GM19351 (cell line): ENCODE measurements around the gene KBTBD12.

Source experiments
- ATAC-seq: cut with Tn5 transposase; IDR thresholded peaks from one replicate; pipeline ENCODE4 v1.9.1; 2021; ENCODE audit warnings: mild to moderate bottlenecking, moderate library complexity; ENCODE audit not compliant: unreplicated experiment

Gene KBTBD12

DNA sequence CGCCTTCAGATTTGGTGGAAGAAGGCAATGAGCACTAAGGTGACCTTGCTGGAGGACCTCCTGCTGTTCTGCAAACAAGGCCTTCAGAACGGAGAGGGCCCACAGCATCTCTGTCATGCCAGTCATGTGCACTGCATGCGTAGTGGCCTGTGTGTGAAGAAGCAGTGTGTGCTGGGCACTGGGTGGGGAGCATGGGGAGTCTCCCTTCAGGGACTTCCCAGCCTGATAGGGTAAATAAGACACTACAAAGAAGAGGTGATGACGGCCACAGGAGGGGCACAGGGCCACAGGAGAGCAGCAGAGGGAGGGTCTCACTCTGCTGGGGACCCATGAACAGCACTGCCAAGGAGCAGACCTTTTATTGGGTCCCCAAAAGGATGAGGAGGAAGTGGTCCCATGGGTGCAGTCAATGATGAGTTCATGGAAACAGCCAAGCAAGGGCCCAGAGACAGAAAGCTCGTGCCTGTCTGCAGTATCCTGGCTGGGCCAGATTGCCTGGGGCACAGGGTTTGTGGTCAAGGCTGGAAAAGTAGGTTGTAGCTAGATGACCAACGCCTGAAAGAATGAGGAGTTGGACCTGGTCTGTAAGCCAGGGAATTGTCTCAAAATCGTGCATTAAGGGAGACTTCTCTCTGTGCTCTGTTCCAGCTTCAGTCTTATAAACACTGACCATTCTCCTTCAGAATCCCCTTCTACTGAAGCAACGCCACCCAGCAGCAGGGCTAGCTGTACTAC lies 69.4 kb downstream of the KBTBD12 start:
- no peak for ATAC-seq

DNA sequence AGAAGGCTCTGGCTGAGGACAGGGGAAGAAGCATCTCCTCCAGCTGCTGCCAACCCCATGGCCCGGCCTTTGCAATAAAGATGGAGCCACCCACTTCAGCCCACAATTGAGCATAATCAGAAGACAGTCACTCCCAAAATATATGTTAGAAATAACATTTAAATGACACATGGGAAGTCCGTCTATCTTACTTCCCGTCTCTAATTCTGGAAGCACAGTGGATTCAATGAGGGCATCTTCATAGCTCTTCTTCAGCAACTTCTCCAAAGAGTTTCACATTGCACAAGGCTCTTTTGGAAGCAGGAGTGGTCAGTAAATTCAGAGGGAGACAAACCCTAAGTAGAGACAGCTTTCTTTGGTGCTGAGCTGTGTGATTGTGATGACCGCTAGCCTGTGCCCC lies 70.2 kb downstream of the KBTBD12 start:
- no peak for ATAC-seq

DNA sequence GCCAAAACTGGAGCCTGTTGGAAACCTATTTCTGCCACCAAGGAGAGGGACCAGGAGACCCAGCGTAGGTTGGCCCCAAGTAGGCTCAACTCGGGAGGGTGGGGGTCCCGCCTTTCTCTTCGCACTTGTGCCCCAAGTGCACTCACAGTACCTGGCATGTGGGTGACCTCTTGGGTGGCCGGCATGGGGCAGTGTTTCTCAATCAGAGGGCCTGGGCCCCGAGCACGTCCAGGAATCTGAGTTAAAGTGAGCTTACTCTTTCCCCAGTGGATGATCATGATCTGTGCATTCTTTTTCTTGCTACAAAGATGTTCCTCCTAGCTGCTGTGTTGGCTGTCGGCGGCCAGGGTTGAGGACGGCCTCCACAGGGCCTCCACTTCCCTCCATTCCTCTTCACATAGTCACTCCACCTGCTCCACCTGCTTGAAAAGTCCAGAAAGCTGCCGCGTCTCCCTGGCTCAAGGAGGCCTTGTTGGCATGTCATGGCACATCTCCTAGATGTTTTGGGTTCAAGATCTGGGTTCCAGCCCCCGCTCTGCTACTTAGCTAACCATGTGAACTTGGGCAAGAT lies 70.7 kb downstream of the KBTBD12 start:
- no peak for ATAC-seq

DNA sequence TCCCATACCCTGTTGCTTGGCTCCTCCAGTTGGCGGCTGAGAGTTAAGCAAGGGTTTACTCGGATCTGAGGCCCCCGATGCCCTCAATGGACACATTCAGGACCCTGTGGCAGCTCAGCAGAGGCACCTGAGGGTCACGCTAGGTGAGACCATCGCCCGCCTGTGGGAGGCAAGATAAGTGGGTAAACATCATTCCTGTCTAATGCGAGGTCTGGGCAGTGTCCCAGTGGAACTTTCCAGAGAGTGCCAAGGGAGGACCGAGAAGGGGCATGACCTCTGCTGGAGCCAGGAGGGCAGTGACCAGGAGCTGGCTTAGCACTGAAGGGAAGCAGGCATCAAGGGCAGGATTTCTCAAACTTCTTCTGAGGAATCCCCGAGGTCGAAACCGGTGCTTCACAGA lies 71.8 kb downstream of the KBTBD12 start:
- no peak for ATAC-seq

DNA sequence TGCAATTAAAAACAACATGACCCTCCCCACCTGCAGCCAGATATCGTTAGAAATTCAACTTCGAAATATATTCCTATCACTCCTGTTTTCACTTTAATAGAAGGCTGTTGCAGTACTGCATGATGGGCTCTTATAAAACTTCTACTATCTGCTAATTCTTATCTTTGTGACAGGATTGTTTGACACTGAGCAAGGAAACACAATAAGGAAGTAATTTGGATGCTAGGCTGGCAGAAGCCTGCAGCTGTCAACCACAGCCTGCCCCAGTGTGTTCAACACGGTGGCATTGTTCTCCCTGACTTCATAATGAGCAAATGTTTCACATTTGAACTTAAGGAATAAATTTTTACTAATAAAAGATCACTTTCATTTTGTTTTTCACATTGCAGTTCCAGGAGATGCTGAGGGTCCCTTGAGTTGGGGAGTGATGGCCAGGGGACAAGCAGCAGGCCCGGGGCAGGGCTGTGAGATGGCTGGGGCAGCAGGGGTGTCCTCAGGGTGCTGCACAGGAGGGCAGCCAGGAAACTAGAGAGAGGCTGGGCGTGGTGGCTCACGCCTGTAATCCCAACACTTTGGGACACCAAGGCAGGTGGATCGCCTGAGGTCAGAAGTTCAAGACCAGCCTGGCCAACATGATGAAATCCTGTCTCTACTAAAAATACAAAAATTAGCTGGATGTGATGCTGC lies 72.4 kb downstream of the KBTBD12 start:
- ATAC-seq: no peak

DNA sequence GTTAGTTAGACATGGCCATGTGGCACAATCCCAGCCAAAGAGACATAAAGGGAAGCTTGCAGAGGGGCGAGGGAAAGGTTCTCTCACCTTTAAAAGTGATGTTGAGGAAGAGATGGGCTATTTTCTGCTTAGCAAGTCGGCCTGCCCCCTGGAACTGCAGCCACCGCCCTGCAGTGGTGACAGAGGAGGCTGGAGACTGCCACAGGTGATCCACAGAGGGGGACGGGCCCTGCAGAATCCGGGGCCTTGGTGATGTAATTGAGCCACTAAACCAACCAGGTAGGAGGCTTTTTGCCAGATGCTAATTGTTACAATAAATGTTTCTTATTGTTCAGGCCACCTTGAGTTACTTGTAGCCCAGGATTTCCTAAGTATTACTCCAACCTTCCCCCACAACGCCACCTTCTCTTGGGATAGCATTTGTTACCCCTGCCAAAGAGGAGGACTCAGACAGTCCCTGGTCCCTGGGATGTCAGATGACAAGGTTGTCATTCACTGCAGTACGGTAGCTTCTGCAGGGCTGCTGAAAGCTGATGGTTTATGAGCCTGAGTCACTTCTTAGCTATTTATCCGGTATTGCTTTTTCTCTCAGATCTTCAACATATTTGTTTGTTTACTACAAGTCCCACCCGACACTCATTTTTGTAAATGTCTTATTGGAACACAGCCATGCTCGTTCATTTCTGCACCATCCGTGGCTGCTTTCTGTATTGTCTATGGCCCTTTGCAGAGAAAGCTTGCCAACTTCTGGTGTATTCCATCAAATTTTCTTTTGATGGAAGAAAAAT lies 73.9 kb downstream of the KBTBD12 start:
- no peak for ATAC-seq

DNA sequence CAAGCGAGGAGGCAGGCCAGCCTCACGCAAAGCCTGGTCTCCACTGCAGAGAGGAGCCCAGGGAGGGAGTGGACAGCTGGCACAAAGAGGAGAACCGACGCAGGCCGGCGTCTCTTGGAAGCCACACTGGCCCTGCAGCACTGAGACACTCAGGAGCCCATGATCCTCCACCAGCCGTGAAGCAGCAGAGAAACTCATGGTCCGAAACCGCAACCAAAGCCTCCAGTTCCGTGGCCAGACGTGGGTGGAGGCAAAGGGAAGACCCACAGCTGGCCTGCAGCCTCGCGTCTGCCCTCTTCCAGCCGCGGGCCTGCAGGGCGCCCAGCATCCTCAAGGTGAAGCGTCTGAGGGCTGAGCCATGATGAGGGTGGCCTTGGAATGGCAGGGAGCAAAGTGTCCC lies 75.0 kb downstream of the KBTBD12 start:
- no peak for ATAC-seq

DNA sequence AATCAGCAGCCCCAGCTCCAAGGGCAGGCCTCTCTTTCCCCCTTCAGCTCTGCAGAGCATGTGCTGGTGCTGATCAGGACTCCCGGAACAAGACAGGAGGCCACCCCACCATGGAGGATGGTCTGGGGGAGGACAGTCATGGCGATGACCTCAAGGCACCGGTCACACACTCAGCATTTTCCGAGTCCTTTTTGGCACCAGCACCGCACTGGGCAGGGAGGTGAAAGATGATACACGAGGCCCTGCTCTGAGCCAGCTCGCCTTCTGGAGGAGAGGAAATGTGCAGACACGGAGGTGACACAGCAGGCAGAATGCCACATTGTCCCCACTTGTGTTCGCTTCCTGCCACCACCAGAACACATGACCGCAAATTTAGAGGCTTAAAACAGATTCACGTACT lies 75.4 kb downstream of the KBTBD12 start:
- ATAC-seq: no peak

DNA sequence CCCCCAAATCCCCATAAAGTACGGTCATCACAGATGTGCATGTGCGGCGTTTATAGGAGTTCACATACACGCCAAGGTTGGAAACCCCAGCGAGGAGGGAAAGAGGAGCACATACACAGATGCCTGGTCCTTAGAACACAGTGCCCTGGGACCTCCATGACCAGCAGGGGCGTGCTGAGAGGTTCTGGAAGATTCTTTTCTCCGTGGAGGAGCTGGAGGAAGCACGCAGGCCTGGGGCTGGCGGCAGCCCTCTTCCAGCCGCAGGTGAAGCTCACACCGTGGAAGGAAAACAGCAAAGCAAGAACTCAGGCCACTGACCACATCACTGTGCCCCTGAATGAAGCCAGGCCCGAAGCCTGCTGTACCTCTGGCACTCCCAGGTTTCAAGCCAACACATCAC lies 76.2 kb downstream of the KBTBD12 start:
- no peak for ATAC-seq

DNA sequence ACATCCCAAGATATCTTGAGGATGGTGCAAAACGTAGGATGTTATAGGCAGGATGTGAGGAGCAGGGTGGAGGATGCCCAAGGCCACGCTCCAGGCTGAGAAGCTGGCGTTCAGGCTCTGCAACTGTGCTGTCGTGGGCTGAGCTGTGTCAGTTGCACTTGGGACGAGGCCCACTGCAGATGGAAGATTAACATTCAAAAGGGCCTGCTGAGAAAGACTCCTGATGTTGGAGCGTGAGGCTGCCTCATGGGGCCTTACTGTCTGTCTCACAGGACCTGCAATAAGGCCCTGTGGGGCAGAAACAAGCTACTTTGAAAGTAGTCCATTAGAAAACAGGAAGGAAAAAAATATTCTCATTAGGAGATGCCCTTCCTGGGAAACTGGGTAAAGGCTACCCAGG lies 76.6 kb downstream of the KBTBD12 start:
- ATAC-seq: no peak

DNA sequence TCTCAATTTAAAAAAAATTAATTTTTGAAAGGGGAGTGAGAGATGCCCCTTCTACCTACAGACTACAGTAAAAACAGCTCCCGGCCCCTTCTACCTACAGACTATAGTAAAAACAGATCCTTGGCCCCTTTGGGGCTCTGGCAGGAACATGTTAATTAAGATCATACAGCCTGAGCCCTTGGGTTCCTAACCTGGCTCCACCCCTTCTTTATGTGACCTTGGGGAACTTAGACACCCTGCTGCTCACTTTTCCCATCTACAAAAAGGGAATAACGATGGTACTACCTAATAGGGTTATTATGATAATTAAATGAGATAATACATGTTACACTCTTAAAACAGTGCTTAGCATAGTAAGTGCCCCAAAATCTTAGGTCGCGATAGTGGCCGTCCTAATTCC lies 77.1 kb downstream of the KBTBD12 start:
- ATAC-seq: no peak

DNA sequence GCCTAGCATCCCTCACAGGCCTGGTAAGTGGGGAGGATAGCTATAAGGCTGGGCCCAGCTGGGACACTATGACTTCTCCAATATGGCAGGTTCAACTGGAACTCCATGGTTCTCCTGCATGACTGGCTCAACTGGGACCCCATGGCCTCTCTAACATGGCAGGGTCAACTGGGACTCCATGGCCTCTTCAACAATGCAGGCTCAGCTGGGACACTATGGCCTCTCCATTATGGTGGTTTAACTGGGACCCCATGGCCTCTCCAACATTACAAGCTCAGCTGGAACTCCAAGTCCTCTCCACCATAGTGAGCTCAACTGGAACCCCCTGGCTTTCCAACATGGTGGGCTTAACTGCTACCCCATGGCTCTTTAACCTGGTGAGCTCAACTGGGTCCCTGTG lies 79.0 kb downstream of the KBTBD12 start:
- no peak for ATAC-seq

DNA sequence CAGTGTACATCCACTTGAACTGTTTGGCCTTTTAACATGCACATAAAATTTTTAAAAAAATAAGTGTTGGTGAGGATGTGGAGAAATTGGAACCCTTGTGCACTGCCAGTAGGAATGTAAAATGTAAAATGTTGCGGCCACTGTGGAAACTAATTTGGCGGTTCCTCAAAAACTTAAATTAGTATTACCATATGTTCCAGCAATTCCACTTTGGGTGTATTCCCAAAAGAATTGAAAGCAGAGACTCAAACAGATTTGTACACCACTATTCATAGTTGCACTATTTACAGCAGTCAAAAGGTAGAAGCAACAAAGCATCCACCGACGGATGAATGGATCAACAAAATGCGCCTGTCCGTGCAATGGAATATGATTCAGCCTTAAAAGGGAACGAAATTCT lies 82.0 kb downstream of the KBTBD12 start:
- no peak for ATAC-seq

DNA sequence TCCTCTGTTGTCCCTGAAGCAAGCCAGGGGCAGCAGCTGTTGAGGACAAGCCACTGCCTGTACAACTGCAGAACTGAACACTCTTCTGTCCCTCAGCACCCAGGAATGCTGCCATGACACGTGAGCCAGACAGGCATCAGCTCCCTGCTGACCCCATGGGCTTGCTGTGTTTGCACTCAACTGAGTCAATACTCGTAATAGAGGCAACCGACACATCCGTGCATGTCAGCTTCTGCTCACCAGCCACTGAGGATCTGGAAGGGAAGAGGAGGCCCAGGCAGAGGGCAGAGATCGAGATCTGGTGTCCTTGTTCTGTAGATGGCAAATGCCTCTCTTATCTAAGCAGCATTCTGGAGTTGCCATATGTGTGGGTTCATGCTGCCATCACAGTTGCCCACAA lies 82.9 kb downstream of the KBTBD12 start:
- no peak for ATAC-seq

DNA sequence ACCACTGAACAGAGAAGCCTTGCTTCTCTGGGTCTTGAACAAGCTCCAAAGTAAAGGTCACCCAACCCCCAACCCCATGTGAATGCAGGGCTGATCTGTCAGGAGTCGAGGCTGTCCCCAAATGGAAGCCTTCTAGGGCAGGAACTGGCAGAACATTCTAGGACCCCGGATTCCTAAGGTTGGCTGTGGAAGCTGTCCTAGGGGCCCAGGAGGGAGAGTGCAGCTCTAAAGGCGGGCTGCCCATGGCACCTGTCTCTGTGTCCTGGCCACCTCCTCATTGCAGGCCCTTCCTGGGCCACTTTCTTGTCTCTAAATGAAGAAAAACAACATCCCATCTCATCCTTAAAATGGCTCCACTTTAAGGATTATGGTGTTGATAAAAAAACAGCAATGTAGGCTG lies 83.6 kb downstream of the KBTBD12 start:
- ATAC-seq: no peak

DNA sequence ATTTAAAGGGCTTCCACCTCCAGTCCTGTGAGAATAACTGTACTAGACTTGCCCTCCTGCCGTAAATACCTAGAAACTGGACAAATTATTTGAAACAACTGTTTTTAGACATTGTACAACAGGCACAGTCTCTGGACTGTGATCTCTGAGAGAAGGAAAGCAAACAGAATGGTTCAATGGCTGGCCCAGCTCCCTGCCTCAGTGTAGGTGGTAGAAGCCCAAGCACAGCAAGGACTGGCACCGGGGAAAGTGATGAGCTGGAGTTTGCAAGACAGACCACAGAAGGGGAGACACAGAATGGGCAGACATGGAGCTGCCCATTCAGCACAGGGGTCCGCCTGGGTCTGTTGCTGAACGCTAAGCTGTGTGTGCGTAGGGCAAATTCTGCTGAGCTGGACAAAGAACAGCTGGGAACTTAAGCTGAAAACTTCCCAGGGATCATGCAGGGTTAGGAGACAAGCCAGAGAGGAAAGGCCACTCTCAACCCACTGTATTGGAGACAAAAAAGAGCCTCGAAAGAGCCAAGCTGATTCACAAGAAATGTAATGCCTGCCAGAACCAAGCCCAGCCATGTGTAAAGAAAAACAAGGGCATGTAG lies 84.6 kb downstream of the KBTBD12 start:
- no peak for ATAC-seq

DNA sequence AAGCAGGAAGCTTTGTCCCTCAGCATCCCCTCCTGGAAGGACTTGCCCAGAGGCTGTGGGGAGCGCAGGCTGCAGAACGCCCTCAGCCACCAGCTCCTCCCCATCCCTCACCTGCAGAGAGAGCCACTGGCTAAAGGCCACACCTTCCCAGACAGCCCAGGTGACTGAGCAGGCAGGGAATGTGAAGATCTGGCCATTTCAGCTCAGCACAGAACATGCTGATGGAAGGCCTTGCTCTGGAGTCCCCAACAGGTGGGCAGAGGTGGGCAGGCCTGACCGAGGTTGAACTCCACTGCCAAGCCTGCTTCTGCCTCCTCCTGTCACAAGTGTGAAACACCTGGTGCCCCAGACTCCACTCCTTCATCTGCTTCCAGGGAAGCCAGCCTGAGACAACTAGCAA lies 86.5 kb downstream of the KBTBD12 start:
- ATAC-seq: no peak

DNA sequence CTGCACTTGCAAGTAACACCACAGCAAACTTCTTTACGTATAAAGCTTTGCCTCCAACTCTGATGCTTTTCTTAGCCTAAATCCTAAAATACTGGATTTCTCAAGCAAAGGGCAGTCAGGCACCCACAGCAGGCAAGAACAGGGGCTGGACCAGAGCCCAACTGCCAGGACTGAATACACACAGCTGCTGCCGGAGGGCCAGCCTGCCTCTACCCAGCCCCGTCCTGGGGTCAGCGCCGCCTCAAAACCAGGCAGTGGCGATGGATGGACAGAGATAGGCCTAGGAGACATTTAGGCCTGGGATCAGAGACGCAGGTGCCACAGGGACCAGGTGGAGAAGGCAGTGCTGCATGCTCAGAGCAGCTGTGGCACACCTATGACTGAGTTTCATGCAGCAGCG lies 89.6 kb downstream of the KBTBD12 start:
- ATAC-seq: no peak

DNA sequence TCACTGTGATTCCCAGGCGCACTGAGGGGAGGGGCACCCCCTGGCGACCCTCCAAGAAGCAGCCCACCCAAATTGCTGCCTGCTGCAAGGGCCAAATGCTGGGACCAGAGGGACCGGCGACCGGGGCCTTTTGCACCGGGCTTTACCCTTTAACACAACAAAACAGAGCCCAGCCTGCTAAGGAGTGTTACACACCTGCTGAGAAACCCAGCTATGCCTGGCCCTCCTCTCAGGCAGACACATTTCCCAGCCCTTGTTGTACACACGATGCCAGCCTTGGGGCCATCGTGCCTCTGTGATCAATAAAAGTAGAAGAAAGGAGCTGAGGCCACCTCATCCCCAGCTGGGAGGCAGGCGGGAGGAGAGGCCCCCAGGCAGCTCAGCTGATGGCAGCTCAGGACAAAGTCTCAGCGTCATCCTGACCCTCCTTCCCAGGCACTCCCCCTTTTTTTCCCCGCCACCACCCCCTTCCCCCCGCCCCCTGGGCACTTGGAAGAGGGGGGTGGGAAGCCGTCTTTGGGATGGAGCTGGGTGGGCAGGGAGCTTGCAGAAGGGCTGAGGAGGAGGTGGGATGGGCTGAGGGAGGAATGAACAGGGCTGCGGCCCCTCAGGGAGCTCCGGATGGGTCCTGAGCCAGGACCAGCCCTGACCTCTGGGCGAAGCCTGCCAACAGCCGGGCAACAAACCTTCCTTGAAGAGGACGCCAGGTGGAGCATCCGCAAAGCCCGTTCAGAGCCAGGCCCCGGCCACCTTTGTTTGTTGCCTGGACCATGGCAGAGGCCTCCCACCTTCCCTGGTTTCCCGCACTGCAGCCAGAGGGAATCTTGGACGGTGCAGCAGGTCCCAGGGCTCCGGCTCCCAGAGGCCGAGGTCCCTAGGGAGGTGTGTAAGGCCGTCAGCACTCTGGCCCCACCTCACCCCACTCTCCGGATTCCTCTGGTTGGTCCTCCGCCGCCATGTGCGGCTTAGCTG lies 91.3 kb downstream of the KBTBD12 start:
- ATAC-seq: no peak

DNA sequence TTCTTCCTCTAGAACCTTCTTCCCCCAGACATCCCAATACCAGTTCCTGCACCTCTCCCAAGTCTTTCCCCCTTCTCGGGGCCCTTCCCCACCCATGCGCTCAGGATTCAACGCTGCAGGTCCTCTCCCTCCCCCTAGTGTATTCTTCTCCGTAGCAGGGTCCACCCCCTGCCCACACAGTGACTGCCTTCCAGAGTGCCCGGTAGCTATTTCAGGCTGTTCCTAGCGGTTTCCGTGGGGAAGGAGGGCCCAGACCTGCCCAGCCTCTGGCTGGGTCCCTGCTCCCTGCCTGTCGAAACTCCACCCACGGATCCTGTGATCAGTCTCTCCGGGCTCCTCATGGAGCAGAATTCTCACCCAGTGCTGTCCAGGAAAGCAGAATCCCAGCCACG lies 92.0 kb downstream of the KBTBD12 start:
- no peak for ATAC-seq
